Tibial nerve (tissue), 4 donors: ENCODE measurements around the gene RAI2. TPM values are rescaled to one million over a fixed set of nuclear protein-coding genes. Genes with fewer than 3 reads are reported as not detected.

ENCODE experiments used
- DNase-seq, 2 donors: peaks; one replicate each; pipeline ENCODE4 v3.0.0-alpha.2; 2019; ENCODE audit warnings: low spot score in 2 of 2
- H3K27ac ChIP-seq, 4 donors: fragments of 200-600 bp; sonication (generic) in 3 of 4; one replicate each; pipeline ENCODE4 v1.5.1; 2017 to 2019; ENCODE audit warnings: mild to moderate bottlenecking in 1 of 4
- H3K27me3 ChIP-seq, 2 donors: fragments of 200-600 bp; sonication (generic) in 1 of 2; one replicate each; pipeline versions ENCODE4 v1.5.1 to v1.6.0; 2017 to 2019
- H3K36me3 ChIP-seq, 3 donors: fragments of 200-600 bp; sonication (generic); one replicate each; pipeline ENCODE4 v1.5.1; 2018 to 2019
- H3K4me1 ChIP-seq, 4 donors: fragments of 200-600 bp; sonication (generic) in 3 of 4; one replicate each; pipeline ENCODE4 v1.5.1; 2017 to 2019
- H3K4me3 ChIP-seq, 4 donors: fragments of 200-600 bp; sonication (generic) in 3 of 4; one replicate each; pipeline ENCODE4 v1.5.1; 2017 to 2019; ENCODE audit warnings: mild to moderate bottlenecking in 1 of 4, moderate library complexity in 1 of 4
- H3K9me3 ChIP-seq, 4 donors: fragments of 200-600 bp; sonication (generic) in 3 of 4; one replicate each; pipeline ENCODE4 v1.5.1; 2017 to 2019
- EP300 ChIP-seq, 2 donors: sonication (generic); formaldehyde crosslinking; IDR thresholded peaks; one replicate each; pipeline ENCODE4 v1.6.1; 2017; ENCODE audit warnings: antibody characterized with exemption in 2 of 2, mild to moderate bottlenecking in 1 of 2
- POLR2A ChIP-seq, 2 donors: fragments of 450-650 bp; IDR thresholded peaks; one replicate each; pipeline ENCODE4 v1.6.1; 2017; ENCODE audit warnings: antibody characterized with exemption in 2 of 2, mild to moderate bottlenecking in 2 of 2, moderate library complexity in 2 of 2
- WGBS, 2 donors: methylation state at CpG; one replicate each; pipeline ENCODE4 v1.1.5; 2018; 5-methylcytosine and 5-hydroxymethylcytosine counted together
- total RNA-seq, 4 donors: library from RNA; depleted of rRNA; stranded (reverse); fragments of >200 nt; gene quantifications; one replicate each; pipeline ENCODE4 v1.1.0, GENCODE V29; 2016
- TF ChIP-seq, protein P1 (sequence below), 5 experiments: fragments of 200-600 bp in 3 of 5; fragments of 450-650 bp in 2 of 5; sonication (generic) in 3 of 5; IDR thresholded peaks; one replicate each; pipeline ENCODE4 v1.5.1; 2016 to 2019; ENCODE audit warnings: antibody characterized with exemption in 5 of 5, mild to moderate bottlenecking in 3 of 5, moderate library complexity in 2 of 5

Gene RAI2
- total RNA-seq, 4 donors from 2014 or later: 17.1 to 25.1 (median 23.4) TPM

DNA sequence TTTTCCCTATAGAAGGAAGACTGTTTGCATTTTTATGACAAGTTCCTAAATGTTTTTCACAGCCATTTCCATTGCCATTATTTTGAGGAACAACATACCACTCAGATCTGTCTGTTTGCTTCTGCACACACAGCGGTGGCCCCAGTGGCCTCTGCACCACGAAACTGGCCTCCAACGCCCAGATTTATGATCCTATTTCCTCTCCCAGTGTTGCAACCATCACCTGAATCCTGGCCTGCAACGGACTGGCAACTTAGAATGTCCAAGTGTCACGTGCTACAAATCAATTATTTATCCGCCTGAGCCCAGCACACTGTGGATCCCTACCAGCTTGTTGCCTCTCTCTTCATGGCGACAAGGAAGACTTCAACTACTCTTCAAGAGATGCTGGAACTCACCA, 9.2 kb downstream of the RAI2 start:
- H3K27ac ChIP-seq: no peak overlapping the region
- peaks cover 0 to 19% (median 0%) of the 10 kb centered on the region in 4 donors for H3K4me1 ChIP-seq
- no peak for TF ChIP-seq POLR2A (IDR thresholded peaks at IDR 0.05)
- no peak for TF ChIP-seq EP300 (IDR thresholded peaks at IDR 0.05)
- TF ChIP-seq, protein P1, sequence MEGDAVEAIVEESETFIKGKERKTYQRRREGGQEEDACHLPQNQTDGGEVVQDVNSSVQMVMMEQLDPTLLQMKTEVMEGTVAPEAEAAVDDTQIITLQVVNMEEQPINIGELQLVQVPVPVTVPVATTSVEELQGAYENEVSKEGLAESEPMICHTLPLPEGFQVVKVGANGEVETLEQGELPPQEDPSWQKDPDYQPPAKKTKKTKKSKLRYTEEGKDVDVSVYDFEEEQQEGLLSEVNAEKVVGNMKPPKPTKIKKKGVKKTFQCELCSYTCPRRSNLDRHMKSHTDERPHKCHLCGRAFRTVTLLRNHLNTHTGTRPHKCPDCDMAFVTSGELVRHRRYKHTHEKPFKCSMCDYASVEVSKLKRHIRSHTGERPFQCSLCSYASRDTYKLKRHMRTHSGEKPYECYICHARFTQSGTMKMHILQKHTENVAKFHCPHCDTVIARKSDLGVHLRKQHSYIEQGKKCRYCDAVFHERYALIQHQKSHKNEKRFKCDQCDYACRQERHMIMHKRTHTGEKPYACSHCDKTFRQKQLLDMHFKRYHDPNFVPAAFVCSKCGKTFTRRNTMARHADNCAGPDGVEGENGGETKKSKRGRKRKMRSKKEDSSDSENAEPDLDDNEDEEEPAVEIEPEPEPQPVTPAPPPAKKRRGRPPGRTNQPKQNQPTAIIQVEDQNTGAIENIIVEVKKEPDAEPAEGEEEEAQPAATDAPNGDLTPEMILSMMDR (IDR thresholded peaks at IDR 0.05): no peak
- WGBS, 2 donors: 58 to 91% methylated on average over 7 of the region's 7 CpGs
- H3K36me3 ChIP-seq: no peaks in the 10 kb centered on the region
- no peaks in the 10 kb centered on the region for H3K9me3 ChIP-seq
- no peaks in the 10 kb centered on the region for H3K27me3 ChIP-seq
- no peak for DNase-seq
- no peak overlapping the region for H3K4me3 ChIP-seq

DNA sequence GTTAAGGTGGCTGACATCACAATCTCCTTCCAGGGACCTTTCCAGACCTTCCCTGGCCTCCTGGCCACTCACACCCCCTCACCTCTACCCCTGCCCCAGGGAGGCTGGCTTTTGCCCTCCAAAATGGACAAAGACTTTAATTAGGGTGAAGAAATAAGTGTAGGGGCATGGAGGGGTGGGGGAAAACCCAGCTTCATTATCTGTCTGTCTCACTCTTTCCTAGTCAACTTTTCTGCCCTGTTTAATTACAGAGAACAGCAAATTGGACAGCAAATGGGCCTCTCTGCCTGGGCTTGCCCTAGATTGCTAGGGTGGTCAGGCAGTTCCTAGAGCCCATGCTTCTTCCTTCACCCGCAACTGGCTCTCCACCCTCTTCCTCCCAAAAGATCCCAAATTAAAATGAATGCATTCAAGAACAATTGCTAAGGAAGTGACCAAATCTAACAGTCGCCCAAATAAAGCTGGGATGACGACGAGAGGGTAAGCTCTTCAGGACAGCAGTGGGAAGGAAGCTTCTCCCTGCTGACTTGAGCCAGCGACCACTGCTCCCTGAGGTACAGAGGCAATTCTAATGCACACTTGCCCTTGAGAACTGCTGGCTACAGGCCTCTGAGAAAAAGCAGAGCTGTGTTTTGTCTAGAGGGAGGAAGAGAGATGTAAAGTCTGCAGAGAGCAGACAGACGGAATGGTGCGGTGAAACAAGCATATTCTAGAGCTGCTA, 12.4 kb downstream of the RAI2 start:
- WGBS, 2 donors: 69 to 89% methylated on average over 7 of the region's 7 CpGs
- no peak for DNase-seq
- no peak overlapping the region for H3K27ac ChIP-seq
- no peaks in the 10 kb centered on the region for H3K36me3 ChIP-seq
- H3K4me1 ChIP-seq: peaks cover 0 to 2% (median 0%) of the 10 kb centered on the region in 4 donors
- no peaks in the 10 kb centered on the region for H3K9me3 ChIP-seq
- no peaks in the 10 kb centered on the region for H3K27me3 ChIP-seq
- TF ChIP-seq POLR2A (IDR thresholded peaks at IDR 0.05): no peak
- TF ChIP-seq, protein P1 (IDR thresholded peaks at IDR 0.05): no peak
- H3K4me3 ChIP-seq: no peak overlapping the region

DNA sequence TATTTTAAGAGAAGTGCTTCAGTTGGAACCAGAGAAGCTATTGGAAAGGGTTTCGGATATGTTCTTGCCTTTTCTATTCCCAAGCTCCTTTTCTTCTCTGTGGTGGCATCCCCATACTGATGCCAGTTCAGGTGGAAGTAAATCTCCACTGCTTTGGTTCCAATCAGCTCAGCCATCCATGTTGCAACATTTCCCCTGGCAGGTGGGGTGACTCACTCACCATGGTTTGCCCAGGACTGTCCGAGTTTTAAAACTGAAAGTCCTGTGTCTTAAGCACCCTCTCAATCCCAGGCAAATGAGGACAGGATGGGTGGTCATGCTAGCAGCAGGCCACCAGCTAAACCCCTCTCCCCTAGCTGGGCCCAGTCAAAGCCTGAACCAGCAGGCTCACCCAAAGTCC, 15.1 kb downstream of the RAI2 start:
- Histone ChIP-seq H3K4me3 (no peak overlapping the region), H3K9me3 (no peaks in the 10 kb centered on the region), H3K4me1 (no peaks in the 10 kb centered on the region), H3K36me3 (no peaks in the 10 kb centered on the region), H3K27ac (no peak overlapping the region), H3K27me3 (peaks cover 0 to 4% of the 10 kb centered on the region in 2 donors)
- WGBS, 2 donors: 90 to 100% methylated on average over 1 to 2 of the region's 2 CpGs
- TF ChIP-seq EP300 (IDR thresholded peaks at IDR 0.05): no peak
- TF ChIP-seq POLR2A (IDR thresholded peaks at IDR 0.05): no peak
- TF ChIP-seq, protein P1 (IDR thresholded peaks at IDR 0.05): no peak
- DNase-seq: no peak

DNA sequence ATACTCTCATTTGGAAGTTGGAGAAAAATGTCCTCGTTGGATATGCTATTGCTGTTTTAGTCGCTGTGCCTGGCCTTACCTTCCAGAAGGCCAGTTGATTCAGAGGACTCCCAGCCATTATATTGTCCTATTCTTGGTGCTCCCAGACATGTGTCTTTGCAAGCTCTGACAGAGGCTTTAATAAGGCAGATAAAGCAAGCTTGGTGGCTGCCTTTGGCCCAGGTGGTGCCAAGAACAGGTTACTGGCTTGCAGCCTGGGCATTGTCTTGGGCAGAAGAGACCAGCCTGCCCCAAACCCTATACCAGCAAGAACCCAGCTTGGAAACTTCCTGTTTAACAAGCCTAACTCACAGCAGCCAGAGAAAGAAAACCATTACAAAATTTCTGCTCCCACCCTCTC, 16.9 kb downstream of the RAI2 start:
- peaks cover 0 to 4% of the 10 kb centered on the region in 2 donors for H3K27me3 ChIP-seq
- H3K4me1 ChIP-seq: no peaks in the 10 kb centered on the region
- DNase-seq: no peak
- H3K9me3 ChIP-seq: no peaks in the 10 kb centered on the region
- 60 to 76% methylated on average over 2 of the region's 2 CpGs for WGBS, 2 donors
- no peak for TF ChIP-seq EP300 (IDR thresholded peaks at IDR 0.05)
- TF ChIP-seq POLR2A (IDR thresholded peaks at IDR 0.05): no peak
- TF ChIP-seq, protein P1 (IDR thresholded peaks at IDR 0.05): no peak
- no peaks in the 10 kb centered on the region for H3K36me3 ChIP-seq
- H3K4me3 ChIP-seq: no peak overlapping the region
- no peak overlapping the region for H3K27ac ChIP-seq

DNA sequence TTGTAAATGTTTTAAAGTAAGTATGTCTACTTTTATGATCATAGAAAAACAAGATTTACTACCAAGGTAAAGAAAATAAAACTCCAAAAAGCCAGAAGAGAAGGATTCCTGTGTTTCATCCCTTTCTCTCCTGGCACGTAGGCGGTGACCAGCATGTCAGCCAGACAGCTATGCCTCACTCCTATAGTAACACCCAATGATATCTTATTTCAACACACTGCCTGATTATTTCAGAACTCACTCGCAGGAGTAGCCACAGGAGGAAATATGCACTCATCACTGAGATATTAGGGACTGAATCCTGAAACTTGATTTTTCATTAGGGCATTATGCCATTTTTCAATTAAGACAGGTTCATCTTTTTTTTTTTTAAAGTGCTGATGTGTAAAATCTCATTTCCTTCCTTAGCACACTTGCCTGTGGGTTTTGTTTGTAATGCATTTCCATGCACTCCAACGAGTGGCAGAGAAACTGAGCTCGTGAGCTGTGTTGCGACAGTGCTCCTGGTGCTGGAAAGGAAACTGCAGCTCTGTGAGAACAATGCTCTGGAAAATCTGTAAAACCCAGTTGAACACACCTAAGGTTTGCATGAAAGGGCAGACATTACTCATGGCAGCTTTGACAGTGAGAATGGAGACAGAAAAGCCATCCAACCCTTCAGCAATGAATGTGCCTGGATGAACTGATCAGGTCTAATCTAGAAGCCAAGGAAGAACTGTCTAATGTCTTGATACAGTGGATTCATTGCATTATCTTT, 18.2 kb downstream of the RAI2 start:
- DNase-seq: no peak
- no peaks in the 10 kb centered on the region for H3K36me3 ChIP-seq
- H3K9me3 ChIP-seq: no peaks in the 10 kb centered on the region
- H3K27ac ChIP-seq: no peak overlapping the region
- no peaks in the 10 kb centered on the region for H3K4me1 ChIP-seq
- no peak overlapping the region for H3K4me3 ChIP-seq
- H3K27me3 ChIP-seq: peaks cover 0 to 4% of the 10 kb centered on the region in 2 donors
- TF ChIP-seq, protein P1 (IDR thresholded peaks at IDR 0.05): no peak
- TF ChIP-seq POLR2A (IDR thresholded peaks at IDR 0.05) (no peak), EP300 (IDR thresholded peaks at IDR 0.05) (no peak)
- whole genome bisulfite sequencing, 2 donors: 62 to 81% methylated on average over 6 of the region's 6 CpGs
